HG03196 (cell line): ENCODE data around the gene TMIGD3.

Experiments
- ATAC-seq: cut with Tn5 transposase; IDR thresholded peaks from one replicate; pipeline ENCODE4 v1.9.1; 2021; ENCODE audit not compliant: unreplicated experiment

Gene TMIGD3

DNA sequence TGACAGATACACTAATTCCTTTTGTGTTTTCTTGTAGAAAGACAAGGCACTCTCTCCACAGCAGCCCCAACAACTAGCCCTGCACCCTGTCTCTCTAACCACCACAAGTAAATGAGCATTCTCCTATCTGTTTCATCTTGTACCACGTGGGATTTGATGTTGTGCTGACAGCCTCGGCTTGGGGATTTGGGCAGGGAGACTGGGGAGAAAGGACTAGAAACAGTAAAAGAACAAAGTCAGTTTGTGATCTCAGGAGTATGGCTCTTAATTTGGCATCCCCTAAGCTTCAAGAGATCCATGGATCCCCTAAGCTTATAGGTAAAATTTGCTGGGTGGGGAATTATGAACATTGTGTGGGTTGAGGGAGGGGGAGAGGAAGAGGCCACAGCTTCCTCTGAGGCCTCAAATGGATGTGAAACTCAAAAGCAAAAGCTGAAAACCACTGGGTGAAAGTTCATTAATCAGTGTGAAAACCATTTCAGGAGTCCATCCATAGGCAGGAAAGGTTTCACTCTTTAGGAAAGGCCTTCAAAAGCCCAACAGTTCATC, 26.6 kb downstream of the TMIGD3 start:
- ATAC-seq: peak; percentile 43

DNA sequence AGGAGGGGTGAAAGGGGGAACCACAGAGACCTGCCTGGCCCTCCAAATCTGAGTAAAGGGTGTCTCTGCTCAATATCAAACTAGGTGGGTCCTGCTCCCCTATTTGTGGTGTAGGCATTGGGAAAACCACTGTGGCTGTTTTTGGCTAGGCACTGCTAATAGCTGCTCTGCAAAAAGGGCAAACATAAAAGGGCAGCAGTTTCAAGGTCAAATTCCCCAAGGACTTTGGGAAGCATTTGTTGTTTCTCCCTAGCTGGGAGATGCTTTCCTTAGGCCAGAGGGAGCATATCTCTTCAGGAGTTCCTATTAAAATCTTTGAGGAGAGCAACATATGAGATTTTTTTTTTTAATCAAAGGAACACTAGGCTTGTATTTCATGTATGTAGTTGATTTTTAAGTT, 27.2 kb downstream of the TMIGD3 start:
- ATAC-seq: no peak

DNA sequence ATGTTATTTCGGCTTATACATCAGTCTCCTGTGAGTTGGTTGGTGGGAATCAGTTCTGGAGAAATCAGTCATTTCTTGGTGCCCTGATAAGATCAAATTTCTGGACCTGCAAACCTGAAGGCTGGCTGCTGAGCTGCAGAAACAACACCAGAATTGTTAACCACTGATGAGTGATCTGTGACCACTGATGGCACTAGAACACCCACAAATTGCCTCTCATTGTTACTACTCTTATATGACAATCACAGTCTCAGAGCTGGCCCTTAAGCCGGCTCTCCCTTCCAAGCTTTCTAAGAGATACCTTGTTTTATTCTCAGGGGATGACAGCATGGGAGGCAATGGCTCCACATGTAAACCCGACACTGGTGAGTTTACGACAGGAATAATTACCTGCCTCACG, 27.7 kb downstream of the TMIGD3 start:
- peak; percentile 38 for ATAC-seq

GRCh38 chr1:111474521-111474920, 28.9 kb downstream of the TMIGD3 start:
- ATAC-seq: no peak

- ATAC-seq: no peak
Observed at GRCh38 chr1:111474106-111474505, 29.3 kb downstream of the TMIGD3 start.

DNA sequence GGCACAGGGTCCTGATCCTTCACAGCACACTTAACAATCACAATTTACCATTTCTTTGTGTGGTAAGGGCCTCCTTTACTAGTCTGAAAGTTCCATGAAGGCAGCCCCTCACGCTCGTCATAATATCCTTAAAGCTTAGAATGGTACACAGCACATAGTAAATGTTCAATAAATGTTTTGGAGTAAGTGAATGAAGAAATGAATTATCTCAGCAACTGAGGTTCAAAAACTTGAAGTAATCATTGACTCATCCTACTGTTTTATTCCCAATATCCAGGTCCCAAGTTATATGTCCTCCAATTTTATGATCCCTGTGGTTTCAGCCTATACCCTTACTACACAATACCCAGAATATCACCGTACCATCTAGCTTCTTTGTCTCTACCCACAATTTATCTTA, 31.9 kb downstream of the TMIGD3 start:
- no peak for ATAC-seq

- ATAC-seq: peak; percentile 53
Observed at GRCh38 chr1:111471012-111471411, 32.4 kb downstream of the TMIGD3 start.

DNA sequence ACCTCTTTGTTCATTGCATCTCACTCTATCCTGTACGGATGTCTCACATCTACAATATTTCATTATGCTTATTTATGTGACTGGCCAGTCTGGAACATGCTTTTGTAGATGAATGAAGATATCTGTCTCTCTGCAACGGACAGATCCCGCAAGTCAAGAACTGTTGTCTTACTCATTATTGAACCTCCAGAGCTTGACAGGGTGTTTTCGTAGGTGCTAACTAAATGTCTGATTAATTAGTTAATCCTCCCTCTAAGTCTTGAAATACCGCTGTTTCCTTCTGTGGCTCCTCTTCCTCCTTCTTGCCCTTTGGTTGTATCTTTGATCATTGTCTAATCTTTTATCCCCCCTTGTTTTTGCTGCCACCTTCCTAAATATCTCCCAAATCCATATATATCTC, 32.8 kb downstream of the TMIGD3 start:
- ATAC-seq: no peak

DNA sequence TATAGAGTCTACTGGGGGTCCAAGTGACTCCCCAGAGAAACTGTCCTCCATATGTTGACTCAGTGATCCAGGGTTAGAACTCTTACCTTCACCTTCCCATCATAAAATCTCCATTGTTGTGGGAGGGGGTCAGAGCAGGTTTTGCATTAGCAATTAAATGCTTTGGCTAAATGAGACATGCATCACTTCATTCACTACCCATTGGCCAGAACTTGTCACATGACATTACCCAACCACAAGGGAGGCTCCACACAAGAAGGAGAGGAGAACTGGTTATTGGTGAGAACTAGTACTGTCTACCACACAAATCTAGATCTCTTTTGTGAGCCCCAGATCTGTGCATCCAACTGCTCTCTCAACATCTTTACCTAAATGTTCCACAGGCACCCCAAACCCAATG, 33.9 kb downstream of the TMIGD3 start:
- no peak for ATAC-seq

- no peak for ATAC-seq
Observed at GRCh38 chr1:111468717-111469100, 34.7 kb downstream of the TMIGD3 start.

GRCh38 chr1:111467865-111468716, 35.3 kb downstream of the TMIGD3 start:
- ATAC-seq: no peak

- ATAC-seq: no peak
Observed at GRCh38 chr1:111466480-111466879, 37.0 kb downstream of the TMIGD3 start.

- ATAC-seq: no peak
Observed at GRCh38 chr1:111465754-111466153, 37.7 kb downstream of the TMIGD3 start.

- ATAC-seq: no peak
Observed at GRCh38 chr1:111463029-111463683, 40.3 kb downstream of the TMIGD3 start.

- ATAC-seq: no peak
Observed at GRCh38 chr1:111462370-111463028, 40.9 kb downstream of the TMIGD3 start.

DNA sequence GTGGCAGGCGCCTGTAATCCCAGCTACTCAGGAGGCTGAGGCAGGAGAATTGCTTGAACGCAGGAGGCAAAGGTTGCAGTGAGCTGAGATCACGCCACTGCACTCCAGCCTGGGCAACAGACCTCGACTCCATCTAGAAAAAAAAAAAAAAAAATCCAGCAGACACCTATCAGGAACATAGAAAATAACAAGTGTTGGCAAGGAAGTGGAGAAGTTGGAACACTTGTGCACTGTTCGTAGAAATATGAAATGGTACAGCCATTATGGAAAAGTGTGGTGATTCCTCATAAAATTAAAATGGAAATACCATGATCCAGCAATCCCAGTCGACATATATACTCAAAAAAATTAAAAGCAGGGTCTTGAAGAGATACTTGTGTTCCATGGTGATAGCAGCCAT, 41.7 kb downstream of the TMIGD3 start:
- no peak for ATAC-seq

DNA sequence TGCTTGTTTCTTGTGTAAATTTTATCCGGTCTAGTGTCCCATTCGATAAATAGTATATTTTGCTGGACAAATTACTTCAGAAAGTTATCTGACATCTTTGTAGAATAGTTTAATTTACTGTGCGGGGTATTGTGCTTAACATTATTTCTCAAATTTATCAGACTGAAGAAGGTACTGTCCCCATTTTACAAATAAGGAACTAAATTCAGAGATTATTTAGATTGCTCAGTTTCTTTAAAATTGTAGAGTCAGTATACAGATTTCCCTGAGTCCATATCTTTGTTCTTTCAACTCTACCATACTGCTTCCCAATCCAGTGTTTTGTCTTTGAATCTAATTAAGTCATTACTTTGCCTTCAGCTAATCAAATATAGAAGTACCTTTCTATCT, 47.8 kb downstream of the TMIGD3 start:
- ATAC-seq: no peak

- no peak for ATAC-seq
Observed at GRCh38 chr1:111454859-111455641, 48.4 kb downstream of the TMIGD3 start.

GRCh38 chr1:111453706-111454105, 49.7 kb downstream of the TMIGD3 start:
- no peak for ATAC-seq

DNA sequence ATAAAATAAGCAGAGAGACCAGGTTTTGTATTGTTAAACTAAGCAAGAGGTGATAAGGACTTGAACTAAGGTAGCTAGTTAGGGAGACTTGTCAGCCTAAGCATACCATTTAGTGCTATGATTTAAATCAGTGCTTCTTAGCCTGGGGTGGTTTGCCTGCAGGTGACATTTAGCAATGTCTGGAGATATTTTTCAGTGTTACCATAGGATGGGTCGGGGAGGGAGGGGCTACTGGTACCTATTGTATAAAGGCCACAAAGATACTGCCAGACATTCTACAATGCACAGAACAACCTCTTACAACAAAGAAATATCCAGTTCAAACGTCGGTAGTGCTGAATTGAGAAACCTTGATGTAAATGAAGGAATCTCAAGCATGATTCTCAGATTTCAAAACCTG, 50.9 kb downstream of the TMIGD3 start:
- ATAC-seq: no peak

DNA sequence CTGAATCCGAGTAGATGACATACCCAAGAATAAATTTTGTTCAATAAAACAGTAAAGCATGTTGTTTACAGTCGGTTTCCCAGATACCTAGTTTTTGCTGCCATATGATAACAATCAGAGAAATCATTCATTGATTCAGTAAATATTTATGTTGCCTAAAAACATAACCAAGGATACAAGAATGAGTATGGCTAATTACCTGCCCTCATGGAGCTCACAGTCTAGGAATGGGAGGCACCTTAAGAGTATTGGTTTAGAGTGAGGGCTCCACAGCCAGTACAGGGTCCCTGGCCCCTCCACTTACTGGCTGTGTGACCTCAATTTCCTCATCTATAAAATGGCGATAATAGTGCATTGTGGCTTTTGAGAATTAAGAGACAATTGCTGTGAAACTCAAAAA, 53.2 kb downstream of the TMIGD3 start:
- no peak for ATAC-seq
